Measurements from ENCODE around the gene CDH13. TPM values are rescaled to one million over a fixed set of nuclear protein-coding genes. Genes with fewer than 3 reads are reported as not detected.

Gene CDH13
- total RNA-seq, 1 experiment from 2014 or later = 49.3 TPM

DNA sequence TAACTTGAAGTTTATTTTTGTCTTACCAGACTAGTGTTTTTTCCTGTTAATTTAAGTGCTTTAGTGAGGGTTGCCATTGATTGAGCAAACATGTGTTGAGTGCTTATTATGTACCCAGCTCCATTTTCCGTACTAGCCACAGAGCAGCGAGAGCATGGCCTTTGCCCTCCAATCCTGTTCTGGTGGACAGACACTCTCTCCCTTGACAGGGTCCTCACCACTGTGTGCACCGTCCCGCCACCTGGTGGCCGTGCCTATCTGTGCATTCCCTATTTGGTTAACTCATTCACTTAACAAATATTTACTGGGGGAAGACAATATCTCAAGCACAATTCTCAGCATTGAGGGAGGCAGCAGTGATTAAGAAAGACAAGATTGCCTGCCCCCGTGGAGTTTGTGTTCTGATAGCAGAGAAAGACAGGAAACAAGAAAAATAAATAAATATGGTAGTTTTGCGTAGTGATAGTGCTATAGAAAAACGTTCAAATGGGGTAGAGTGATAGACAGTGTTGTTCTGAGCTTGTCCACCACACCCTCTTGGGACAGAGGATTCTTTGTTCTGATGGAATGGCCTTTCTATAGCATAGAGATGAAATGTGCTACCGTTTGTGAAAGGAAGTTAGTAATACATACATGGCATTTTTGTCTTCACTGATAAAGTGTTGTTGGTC lies 13.0 kb downstream of the CDH13 start:
- TF ChIP-seq, protein P1, sequence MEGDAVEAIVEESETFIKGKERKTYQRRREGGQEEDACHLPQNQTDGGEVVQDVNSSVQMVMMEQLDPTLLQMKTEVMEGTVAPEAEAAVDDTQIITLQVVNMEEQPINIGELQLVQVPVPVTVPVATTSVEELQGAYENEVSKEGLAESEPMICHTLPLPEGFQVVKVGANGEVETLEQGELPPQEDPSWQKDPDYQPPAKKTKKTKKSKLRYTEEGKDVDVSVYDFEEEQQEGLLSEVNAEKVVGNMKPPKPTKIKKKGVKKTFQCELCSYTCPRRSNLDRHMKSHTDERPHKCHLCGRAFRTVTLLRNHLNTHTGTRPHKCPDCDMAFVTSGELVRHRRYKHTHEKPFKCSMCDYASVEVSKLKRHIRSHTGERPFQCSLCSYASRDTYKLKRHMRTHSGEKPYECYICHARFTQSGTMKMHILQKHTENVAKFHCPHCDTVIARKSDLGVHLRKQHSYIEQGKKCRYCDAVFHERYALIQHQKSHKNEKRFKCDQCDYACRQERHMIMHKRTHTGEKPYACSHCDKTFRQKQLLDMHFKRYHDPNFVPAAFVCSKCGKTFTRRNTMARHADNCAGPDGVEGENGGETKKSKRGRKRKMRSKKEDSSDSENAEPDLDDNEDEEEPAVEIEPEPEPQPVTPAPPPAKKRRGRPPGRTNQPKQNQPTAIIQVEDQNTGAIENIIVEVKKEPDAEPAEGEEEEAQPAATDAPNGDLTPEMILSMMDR (IDR thresholded peaks at IDR 0.05; ENCODE audit: unreplicated experiment) = peak; percentile 82
- Mint-ChIP-seq H3K4me3 (ENCODE audit: unreplicated experiment) (no peak overlapping the region), H3K36me3 (ENCODE audit: insufficient read depth, unreplicated experiment) (peaks cover 25% of the 10 kb centered on the region), H3K9me3 (ENCODE audit: unreplicated experiment) (no peaks in the 10 kb centered on the region), H3K4me1 (ENCODE audit: insufficient read depth, unreplicated experiment) (peaks cover 36% of the 10 kb centered on the region), H3K27ac (ENCODE audit: low read depth, unreplicated experiment) (no peak overlapping the region), H3K27me3 (ENCODE audit: insufficient read depth, unreplicated experiment) (no peaks in the 10 kb centered on the region)
- POLR2A ChIA-PET = interaction anchor here (0.6 to 1.5 kb wide), 5 partner anchors 9 to 50 kb away, joined by 3 to 5 read pairs (median 3); no protein-coding TSS in a partner anchor
- CTCF ChIA-PET = interaction anchor here (0.6 to 5.4 kb wide), 49 partner anchors 8 to 1043 kb away, joined by 3 to 87 read pairs (median 4); no protein-coding TSS in a partner anchor
- intact Hi-C loops (cut with micrococcal nuclease) = loop anchor here (1.0 kb wide), 2 partner anchors 10 to 36 kb away; no protein-coding TSS in a partner anchor
- BruUV-seq (replicated peaks) = no TSS peak
- DNase-seq (ENCODE audit: unreplicated experiment) = peak; percentile 73

DNA sequence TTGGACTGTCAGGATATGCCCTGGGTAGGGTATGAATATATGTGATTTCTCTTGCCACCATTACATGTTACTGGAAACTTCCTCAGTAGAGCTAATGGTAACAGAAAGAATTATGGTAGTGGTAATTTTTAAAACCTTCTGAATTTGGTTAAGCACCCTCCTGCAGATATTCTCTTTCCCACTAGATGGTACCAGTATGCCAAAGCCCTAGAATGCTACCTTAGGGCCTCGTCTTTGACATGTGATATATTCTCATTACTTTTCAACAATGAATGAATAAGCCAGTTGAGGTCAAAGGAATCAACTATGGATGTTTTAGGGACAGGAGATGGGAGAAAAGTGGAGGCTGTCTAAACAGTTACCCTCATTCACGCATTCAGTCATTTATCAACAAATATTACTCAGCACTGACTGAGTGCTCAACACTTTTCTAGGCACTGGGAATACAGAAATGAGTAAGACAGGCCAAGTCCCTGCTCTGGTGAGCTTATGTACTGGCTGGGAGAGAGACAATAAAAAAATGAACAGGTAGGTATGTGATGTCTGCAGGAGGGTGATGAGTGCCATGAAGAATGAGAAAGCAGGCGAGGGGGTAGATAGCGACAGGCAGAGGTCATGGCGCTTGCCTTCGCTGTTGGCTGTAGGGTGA lies 14.7 kb downstream of the CDH13 start:
- intact Hi-C loops (cut with micrococcal nuclease) = loop anchor here (1.0 kb wide), 1 partner anchor 574 kb away; no protein-coding TSS in a partner anchor
- TF ChIP-seq, protein P1 (IDR thresholded peaks at IDR 0.05; ENCODE audit: unreplicated experiment) = peak; percentile 39
- Mint-ChIP-seq H3K4me1 (ENCODE audit: insufficient read depth, unreplicated experiment) (peaks cover 30% of the 10 kb centered on the region), H3K9me3 (ENCODE audit: unreplicated experiment) (no peaks in the 10 kb centered on the region), H3K4me3 (ENCODE audit: unreplicated experiment) (no peak overlapping the region), H3K27ac (ENCODE audit: low read depth, unreplicated experiment) (no peak overlapping the region), H3K27me3 (ENCODE audit: insufficient read depth, unreplicated experiment) (no peaks in the 10 kb centered on the region), H3K36me3 (ENCODE audit: insufficient read depth, unreplicated experiment) (peaks cover 20% of the 10 kb centered on the region)
- ChIA-PET POLR2A (interaction anchor here (0.8 to 1.0 kb wide), 2 partner anchors 11 to 14 kb away, joined by 3 read pairs; no protein-coding TSS in a partner anchor), CTCF (interaction anchor here (0.5 to 5.4 kb wide), 20 partner anchors 10 to 1405 kb away, joined by 3 to 87 read pairs (median 4); partner anchors contain the start of gene CDH13)
- peak; percentile 51 for DNase-seq (ENCODE audit: unreplicated experiment)
- no TSS peak for BruUV-seq (replicated peaks)

DNA sequence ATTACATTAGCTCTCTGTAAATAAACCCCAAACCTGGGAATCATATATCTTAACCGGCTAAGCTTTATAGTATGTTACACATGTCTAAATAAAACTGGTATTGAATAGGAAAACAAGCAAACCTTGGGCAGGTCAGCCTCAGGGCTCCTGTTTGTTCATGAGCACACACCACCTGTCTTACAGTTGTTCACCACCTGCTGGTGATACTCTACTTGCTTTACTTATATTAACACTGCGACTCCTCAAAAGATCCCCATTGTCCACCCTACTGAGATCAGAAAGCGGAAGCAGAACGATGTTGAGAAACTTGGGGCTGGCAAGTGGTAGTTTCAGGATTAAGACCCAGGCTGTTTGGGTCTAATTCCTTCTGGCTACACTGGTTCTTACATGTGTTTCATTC lies 16.4 kb downstream of the CDH13 start:
- H3K4me3 Mint-ChIP-seq (ENCODE audit: unreplicated experiment) = no peak overlapping the region
- H3K36me3 Mint-ChIP-seq (ENCODE audit: insufficient read depth, unreplicated experiment) = peaks cover 7% of the 10 kb centered on the region
- BruUV-seq (replicated peaks) = no TSS peak
- no peak for DNase-seq (ENCODE audit: unreplicated experiment)
- POLR2A ChIA-PET = no interaction called here
- peaks cover 30% of the 10 kb centered on the region for H3K4me1 Mint-ChIP-seq (ENCODE audit: insufficient read depth, unreplicated experiment)
- H3K27me3 Mint-ChIP-seq (ENCODE audit: insufficient read depth, unreplicated experiment) = no peaks in the 10 kb centered on the region
- intact Hi-C loops (cut with micrococcal nuclease) = no loop called here
- H3K9me3 Mint-ChIP-seq (ENCODE audit: unreplicated experiment) = no peaks in the 10 kb centered on the region
- TF ChIP-seq, protein P1 (IDR thresholded peaks at IDR 0.05; ENCODE audit: unreplicated experiment) = no peak
- H3K27ac Mint-ChIP-seq (ENCODE audit: low read depth, unreplicated experiment) = no peak overlapping the region
- CTCF ChIA-PET = interaction anchor here (0.6 to 5.4 kb wide), 10 partner anchors 9 to 1237 kb away, joined by 3 to 87 read pairs (median 4); no protein-coding TSS in a partner anchor

DNA sequence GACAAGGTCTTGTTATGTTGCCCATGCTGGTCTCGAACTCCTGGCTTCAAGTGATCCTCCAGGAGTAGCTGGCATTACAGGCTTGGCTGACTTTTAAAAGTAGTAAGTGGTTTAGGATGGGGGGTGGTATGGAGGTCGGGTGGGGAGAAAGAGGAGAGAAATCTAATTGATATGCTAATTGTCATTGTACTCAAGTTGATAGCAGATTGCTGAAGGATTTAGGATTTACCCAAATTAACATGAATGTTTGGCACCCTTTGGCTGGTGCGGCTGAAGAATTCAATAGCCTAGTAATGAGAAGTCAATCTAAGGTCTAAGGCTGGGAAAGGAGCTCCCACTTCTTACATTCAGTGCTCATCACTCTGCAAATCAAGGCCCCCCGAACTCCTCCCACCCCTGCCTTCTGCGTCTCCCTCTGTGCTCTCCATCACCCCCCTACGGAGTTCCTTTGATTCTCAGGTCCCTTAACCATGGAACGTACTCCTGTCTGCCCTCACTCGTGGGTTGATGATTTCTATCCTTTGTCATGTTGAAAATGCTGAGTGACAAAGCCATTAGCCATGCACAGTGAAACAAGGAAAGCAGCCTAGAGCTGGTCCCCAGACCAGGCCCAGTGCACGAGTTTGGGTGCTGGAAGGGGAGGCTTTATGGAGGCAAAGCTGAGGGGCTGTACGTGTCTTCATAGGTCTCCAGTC lies 17.3 kb downstream of the CDH13 start:
- no peaks in the 10 kb centered on the region for H3K9me3 Mint-ChIP-seq (ENCODE audit: unreplicated experiment)

More for the DNA sequence above, 17.3 kb downstream of the CDH13 start:
- peaks cover 7% of the 10 kb centered on the region for H3K36me3 Mint-ChIP-seq (ENCODE audit: insufficient read depth, unreplicated experiment)
- H3K27me3 Mint-ChIP-seq (ENCODE audit: insufficient read depth, unreplicated experiment) = no peaks in the 10 kb centered on the region
- POLR2A ChIA-PET = no interaction called here
- no peak overlapping the region for H3K27ac Mint-ChIP-seq (ENCODE audit: low read depth, unreplicated experiment)
- TF ChIP-seq, protein P1 (IDR thresholded peaks at IDR 0.05; ENCODE audit: unreplicated experiment) = no peak
- intact Hi-C loops (cut with micrococcal nuclease) = no loop called here
- BruUV-seq (replicated peaks) = no TSS peak
- CTCF ChIA-PET = interaction anchor here (0.6 to 5.4 kb wide), 6 partner anchors 11 to 688 kb away, joined by 3 to 52 read pairs (median 4); no protein-coding TSS in a partner anchor
- peaks cover 24% of the 10 kb centered on the region for H3K4me1 Mint-ChIP-seq (ENCODE audit: insufficient read depth, unreplicated experiment)
- no peak for DNase-seq (ENCODE audit: unreplicated experiment)
- H3K4me3 Mint-ChIP-seq (ENCODE audit: unreplicated experiment) = no peak overlapping the region

All from MCF 10A (cell line).